ENCODE data around the gene SLC2A1. TPM values are rescaled to one million over a fixed set of nuclear protein-coding genes. Genes with fewer than 3 reads are reported as not detected.

SLC2A1 gene
- total and polyA plus RNA-seq, 7 donors: 1.1 to 3.8 (median 2.1) TPM

GRCh38 chr1:42952303-42953001 lies 6.2 kb downstream of the SLC2A1 start:
- H3K27me3 ChIP-seq (ENCODE audit: insufficient read depth in 3 of 3, low read length in 2 of 3): peaks cover 0 to 4% (median 0%) of the 10 kb centered on the region in 3 donors
- ATAC-seq (no peak), DNase-seq (no peak)
- intact Hi-C loops (cut with DNase I): no loop called here
- no peak overlapping the region for H3K27ac ChIP-seq
- 88 to 90% (median 88%) methylated on average over 11 of the region's 11 CpGs for WGBS, 3 donors
- no peak for TF ChIP-seq CTCF (IDR thresholded peaks at IDR 0.05)
- no peaks in the 10 kb centered on the region for H3K9me3 ChIP-seq
- no peaks in the 10 kb centered on the region for H3K4me1 ChIP-seq
- no peaks in the 10 kb centered on the region for H3K36me3 ChIP-seq (ENCODE audit: insufficient read depth in 1 of 2, low read depth in 1 of 2)
- H3K4me3 ChIP-seq: no peak overlapping the region

- no peak for TF ChIP-seq CTCF (IDR thresholded peaks at IDR 0.05)
- WGBS, 3 donors: 88 to 100% (median 94%) methylated on average over 1 of the region's 1 CpG
- Histone ChIP-seq H3K4me1 (peaks cover 2% of the 10 kb centered on the region), H3K9me3 (no peaks in the 10 kb centered on the region), H3K36me3 (ENCODE audit: insufficient read depth in 1 of 2, low read depth in 1 of 2) (no peaks in the 10 kb centered on the region), H3K27me3 (ENCODE audit: insufficient read depth in 3 of 3, low read length in 2 of 3) (peaks cover 0 to 2% (median 0%) of the 10 kb centered on the region in 3 donors), H3K27ac (no peak overlapping the region), H3K4me3 (no peak overlapping the region)
- intact Hi-C loops (cut with DNase I): no loop called here
- no peak for ATAC-seq
- no peak for DNase-seq
Observed at GRCh38 chr1:42951588-42951987, 7.1 kb downstream of the SLC2A1 start.

GRCh38 chr1:42950116-42950481 lies 8.6 kb downstream of the SLC2A1 start:
- Histone ChIP-seq H3K4me1 (peaks cover 8% of the 10 kb centered on the region), H3K9me3 (no peaks in the 10 kb centered on the region), H3K4me3 (no peak overlapping the region), H3K27me3 (ENCODE audit: insufficient read depth in 3 of 3, low read length in 2 of 3) (peaks cover 0 to 2% (median 0%) of the 10 kb centered on the region in 3 donors), H3K27ac (no peak overlapping the region), H3K36me3 (ENCODE audit: insufficient read depth in 1 of 2, low read depth in 1 of 2) (no peaks in the 10 kb centered on the region)
- DNase-seq (no peak), ATAC-seq (no peak)
- intact Hi-C loops (cut with DNase I): no loop called here
- WGBS, 3 donors: 75 to 89% (median 84%) methylated on average over 5 of the region's 5 CpGs
- no peak for TF ChIP-seq CTCF (IDR thresholded peaks at IDR 0.05)

- ATAC-seq (no peak), DNase-seq (no peak)
- peaks cover 0 to 2% (median 0%) of the 10 kb centered on the region in 3 donors for H3K27me3 ChIP-seq (ENCODE audit: insufficient read depth in 3 of 3, low read length in 2 of 3)
- no peak overlapping the region for H3K27ac ChIP-seq
- no peaks in the 10 kb centered on the region for H3K9me3 ChIP-seq
- H3K36me3 ChIP-seq (ENCODE audit: insufficient read depth in 1 of 2, low read depth in 1 of 2): no peaks in the 10 kb centered on the region
- 55 to 72% (median 60%) methylated on average over 9 of the region's 9 CpGs for WGBS, 3 donors
- no peak overlapping the region for H3K4me3 ChIP-seq
- no peak for TF ChIP-seq CTCF (IDR thresholded peaks at IDR 0.05)
- intact Hi-C loops (cut with DNase I): no loop called here
- peaks cover 8% of the 10 kb centered on the region for H3K4me1 ChIP-seq
Observed at GRCh38 chr1:42949312-42950115, 9.2 kb downstream of the SLC2A1 start.
